Activated naive CD8-positive, alpha-beta T cell (primary cell): ENCODE measurements around the gene SPA17.

Experiments
- H3K27ac Mint-ChIP-seq: one replicate; pipeline ENCODE4 v1.8.0; 2021; ENCODE audit warnings: mixed read lengths
- H3K27me3 Mint-ChIP-seq: one replicate; pipeline ENCODE4 v1.8.0; 2021; ENCODE audit warnings: mixed read lengths
- H3K36me3 Mint-ChIP-seq: one replicate; pipeline ENCODE4 v1.8.0; 2021; ENCODE audit warnings: mixed read lengths
- H3K4me1 Mint-ChIP-seq: one replicate; pipeline ENCODE4 v1.8.0; 2021; ENCODE audit warnings: low read depth, mixed read lengths
- H3K4me3 Mint-ChIP-seq: one replicate; pipeline ENCODE4 v1.8.0; 2021; ENCODE audit warnings: mild to moderate bottlenecking, mixed read lengths
- H3K9me3 Mint-ChIP-seq: one replicate; pipeline ENCODE4 v1.8.0; 2021; ENCODE audit warnings: low read depth, mixed read lengths

Gene SPA17

DNA sequence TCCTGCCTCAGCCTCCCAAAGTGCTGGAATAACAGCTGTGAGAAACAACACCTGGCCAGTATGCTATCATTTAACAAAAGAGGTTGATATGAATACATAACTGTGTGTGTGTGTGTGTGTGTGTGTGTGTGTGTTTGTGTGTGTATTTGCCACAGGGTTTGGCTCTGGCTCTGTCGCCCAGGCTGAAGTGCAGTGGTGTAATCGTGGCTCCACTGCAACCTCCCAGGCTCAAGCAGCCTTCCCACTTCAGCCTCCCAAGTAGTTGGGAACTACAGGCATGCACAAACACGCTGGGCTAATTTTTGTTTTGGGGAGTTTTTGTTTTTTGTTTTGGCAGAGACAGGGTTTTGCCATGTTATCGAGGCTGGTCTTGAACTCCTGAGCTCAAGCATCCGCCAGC lies 4.7 kb downstream of the SPA17 start:
- peaks cover 8% of the 10 kb centered on the region for H3K9me3 Mint-ChIP-seq
- H3K4me3 Mint-ChIP-seq: no peak overlapping the region
- H3K36me3 Mint-ChIP-seq: peaks cover 6% of the 10 kb centered on the region
- peaks cover 2% of the 10 kb centered on the region for H3K4me1 Mint-ChIP-seq
- H3K27me3 Mint-ChIP-seq: peaks cover 2% of the 10 kb centered on the region
- no peak overlapping the region for H3K27ac Mint-ChIP-seq

DNA sequence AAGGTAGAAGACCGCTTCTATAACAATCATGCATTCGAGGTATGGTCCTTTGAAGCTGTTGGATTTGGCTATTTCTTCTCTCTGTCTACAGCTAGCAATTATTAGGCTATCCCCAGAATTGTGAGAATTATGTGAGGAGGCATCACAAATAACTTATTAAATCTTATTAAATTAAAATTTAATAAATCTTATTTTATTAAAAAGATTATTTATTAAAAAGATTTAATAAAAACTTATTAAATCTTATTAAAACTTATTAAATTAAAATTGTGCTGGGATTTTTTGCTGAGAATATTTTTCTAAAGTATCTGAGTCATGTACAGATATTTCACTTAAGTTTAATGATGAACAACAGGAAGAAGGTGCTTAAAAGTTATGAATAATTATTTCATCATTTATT lies 7.7 kb downstream of the SPA17 start:
- peaks cover 12% of the 10 kb centered on the region for H3K36me3 Mint-ChIP-seq
- H3K4me3 Mint-ChIP-seq: no peak overlapping the region
- H3K9me3 Mint-ChIP-seq: peaks cover 15% of the 10 kb centered on the region
- peaks cover 2% of the 10 kb centered on the region for H3K27me3 Mint-ChIP-seq
- no peak overlapping the region for H3K27ac Mint-ChIP-seq
- no peaks in the 10 kb centered on the region for H3K4me1 Mint-ChIP-seq

DNA sequence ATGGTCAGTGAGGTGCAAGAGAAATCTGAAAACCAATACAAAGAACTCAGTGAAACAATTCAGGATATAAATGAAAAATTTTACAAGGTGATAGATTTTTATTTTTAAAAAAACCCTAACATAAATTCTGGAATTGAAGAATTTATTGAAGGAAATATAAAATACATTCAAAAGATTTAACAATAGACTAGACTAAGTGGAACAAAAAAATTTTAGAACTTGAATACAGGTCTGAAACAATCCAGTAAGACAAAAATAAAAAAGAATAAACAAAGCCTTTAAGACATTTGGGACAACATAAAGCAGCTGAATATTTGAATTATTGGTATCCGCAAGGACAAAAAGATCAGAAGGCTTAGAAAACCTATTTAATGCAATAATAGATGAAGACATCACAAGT lies 8.7 kb downstream of the SPA17 start:
- Mint-ChIP-seq H3K27me3 (peaks cover 2% of the 10 kb centered on the region), H3K4me3 (no peak overlapping the region), H3K4me1 (no peaks in the 10 kb centered on the region), H3K27ac (no peak overlapping the region), H3K9me3 (peaks cover 24% of the 10 kb centered on the region), H3K36me3 (peaks cover 22% of the 10 kb centered on the region)

DNA sequence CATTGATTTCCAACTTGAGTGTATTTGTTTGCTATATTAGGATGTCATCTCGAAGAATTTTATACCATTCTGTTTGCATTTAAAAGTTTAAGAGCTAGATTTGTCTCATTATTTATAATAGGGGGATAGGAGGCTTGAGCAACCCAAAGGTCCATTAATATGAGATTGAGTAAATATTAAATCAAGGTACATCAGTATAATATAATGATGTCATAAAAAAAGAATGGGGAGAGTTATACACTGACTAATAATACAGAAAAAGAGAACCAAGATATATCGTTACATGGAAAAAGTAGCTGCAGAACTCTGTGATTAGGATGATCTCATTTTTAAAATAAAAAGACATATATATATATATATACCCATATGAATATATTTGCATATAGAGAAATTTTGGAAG lies 19.4 kb downstream of the SPA17 start:
- H3K36me3 Mint-ChIP-seq: peaks cover 2% of the 10 kb centered on the region
- no peaks in the 10 kb centered on the region for H3K27me3 Mint-ChIP-seq
- no peak overlapping the region for H3K27ac Mint-ChIP-seq
- no peaks in the 10 kb centered on the region for H3K4me1 Mint-ChIP-seq
- peaks cover 3% of the 10 kb centered on the region for H3K9me3 Mint-ChIP-seq
- no peak overlapping the region for H3K4me3 Mint-ChIP-seq

DNA sequence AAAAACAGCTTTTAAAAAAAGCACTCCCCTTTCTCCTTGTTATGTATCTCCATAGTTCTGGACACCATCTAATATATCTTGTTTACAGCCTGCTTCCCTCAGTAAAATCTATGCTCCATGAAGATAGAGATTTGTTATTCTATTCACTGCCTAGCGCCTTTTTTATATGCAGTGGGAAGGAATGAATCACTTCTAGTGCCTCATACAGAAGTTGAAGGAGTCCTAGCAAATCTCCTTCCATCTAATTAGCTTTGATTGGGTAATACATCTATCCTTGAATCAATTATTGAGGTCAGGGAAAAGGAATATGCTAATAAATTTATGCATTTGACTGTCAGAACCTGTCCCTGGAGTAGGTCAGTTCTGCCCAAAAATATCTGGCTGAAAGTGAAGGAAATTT lies 25.8 kb downstream of the SPA17 start:
- no peaks in the 10 kb centered on the region for H3K4me1 Mint-ChIP-seq
- no peak overlapping the region for H3K27ac Mint-ChIP-seq
- H3K9me3 Mint-ChIP-seq: peaks cover 8% of the 10 kb centered on the region
- no peak overlapping the region for H3K4me3 Mint-ChIP-seq
- peaks cover 10% of the 10 kb centered on the region for H3K36me3 Mint-ChIP-seq
- peaks cover 9% of the 10 kb centered on the region for H3K27me3 Mint-ChIP-seq

DNA sequence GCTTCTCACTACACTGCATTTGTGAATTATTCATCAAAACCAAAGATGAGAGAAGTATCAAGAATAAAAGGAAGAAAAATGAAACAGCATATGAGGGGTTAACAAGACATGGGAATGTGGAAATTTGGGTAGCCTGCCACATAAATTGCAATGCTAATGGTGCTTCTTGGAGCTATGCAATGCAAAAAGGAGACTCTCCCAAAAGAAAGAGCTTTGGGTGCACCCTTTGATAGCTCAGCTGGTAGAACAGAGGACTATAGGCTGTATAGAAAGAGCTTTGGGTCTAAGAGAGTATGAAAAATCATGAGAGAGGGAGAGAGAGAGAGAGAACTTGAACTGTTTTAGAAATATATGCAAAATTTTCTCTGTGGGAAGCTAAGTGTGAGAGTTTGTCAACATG lies 26.3 kb downstream of the SPA17 start:
- no peak overlapping the region for H3K4me3 Mint-ChIP-seq
- H3K27ac Mint-ChIP-seq: no peak overlapping the region
- peaks cover 8% of the 10 kb centered on the region for H3K9me3 Mint-ChIP-seq
- peaks cover 9% of the 10 kb centered on the region for H3K27me3 Mint-ChIP-seq
- peaks cover 10% of the 10 kb centered on the region for H3K36me3 Mint-ChIP-seq
- H3K4me1 Mint-ChIP-seq: no peaks in the 10 kb centered on the region

DNA sequence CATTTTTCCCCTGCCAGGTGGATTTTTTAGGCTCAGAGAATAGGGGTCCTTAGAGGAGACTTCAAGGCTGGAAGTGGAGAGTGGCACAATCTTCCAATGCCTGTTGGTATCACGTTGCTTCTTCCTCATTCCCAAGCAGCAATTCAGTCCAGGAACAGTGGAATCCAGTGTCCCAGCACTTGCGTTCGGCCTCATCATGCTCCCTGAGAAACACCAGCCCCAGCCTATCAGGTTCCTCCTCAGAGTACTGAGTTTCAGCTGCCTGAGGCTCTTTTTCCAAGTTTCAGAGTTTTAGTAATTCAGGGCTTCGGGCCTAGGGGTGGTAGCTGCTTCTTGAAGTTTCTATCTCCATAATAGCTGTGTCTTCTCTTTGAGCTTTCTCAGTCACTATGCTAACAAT lies 34.1 kb downstream of the SPA17 start:
- no peak overlapping the region for H3K4me3 Mint-ChIP-seq
- H3K4me1 Mint-ChIP-seq: no peaks in the 10 kb centered on the region
- peaks cover 15% of the 10 kb centered on the region for H3K36me3 Mint-ChIP-seq
- peaks cover 10% of the 10 kb centered on the region for H3K27me3 Mint-ChIP-seq
- no peak overlapping the region for H3K27ac Mint-ChIP-seq
- no peaks in the 10 kb centered on the region for H3K9me3 Mint-ChIP-seq

DNA sequence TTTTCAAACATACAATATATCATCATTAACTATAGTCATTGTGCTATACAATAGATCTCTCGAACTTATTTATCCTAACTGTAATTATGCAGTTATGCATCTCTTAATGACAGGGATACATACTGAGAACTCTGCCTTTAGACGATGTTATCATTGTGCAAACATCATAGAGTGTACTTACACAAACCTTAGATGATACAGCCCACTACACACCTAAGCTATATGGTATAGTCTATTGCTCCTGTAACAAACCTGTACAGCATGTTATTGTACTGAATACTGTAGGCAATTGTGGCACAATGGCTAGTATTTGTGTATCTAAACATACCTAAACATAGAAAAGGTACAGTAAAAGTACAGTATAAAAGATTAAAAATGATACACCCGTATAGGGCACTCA lies 38.7 kb downstream of the SPA17 start:
- H3K4me1 Mint-ChIP-seq: peaks cover 4% of the 10 kb centered on the region
- H3K27me3 Mint-ChIP-seq: peaks cover 26% of the 10 kb centered on the region
- no peak overlapping the region for H3K4me3 Mint-ChIP-seq
- no peak overlapping the region for H3K27ac Mint-ChIP-seq
- H3K9me3 Mint-ChIP-seq: no peaks in the 10 kb centered on the region
- H3K36me3 Mint-ChIP-seq: peaks cover 24% of the 10 kb centered on the region

DNA sequence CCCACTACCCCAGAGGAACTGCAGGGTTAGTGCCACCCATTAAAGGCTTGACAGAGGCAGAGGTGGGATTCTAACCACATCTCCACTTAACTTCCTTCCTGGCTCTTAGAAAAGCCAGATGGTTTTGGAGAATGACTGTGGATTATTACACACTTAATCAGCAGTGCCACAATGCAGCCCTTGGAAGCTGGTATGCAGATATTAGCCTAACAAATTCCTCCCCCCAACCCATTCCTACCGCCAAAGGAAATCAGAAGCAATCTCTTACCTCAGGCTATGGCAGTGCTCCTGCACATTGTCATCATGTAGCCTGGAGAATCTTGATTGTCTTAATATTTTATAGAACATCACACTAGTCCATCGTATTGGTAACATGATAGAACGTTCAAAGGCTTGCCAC lies 42.9 kb downstream of the SPA17 start:
- Mint-ChIP-seq H3K4me3 (peak overlapping the region; percentile 14), H3K27me3 (peaks cover 30% of the 10 kb centered on the region), H3K9me3 (no peaks in the 10 kb centered on the region), H3K27ac (no peak overlapping the region), H3K36me3 (peaks cover 18% of the 10 kb centered on the region), H3K4me1 (peaks cover 17% of the 10 kb centered on the region)

DNA sequence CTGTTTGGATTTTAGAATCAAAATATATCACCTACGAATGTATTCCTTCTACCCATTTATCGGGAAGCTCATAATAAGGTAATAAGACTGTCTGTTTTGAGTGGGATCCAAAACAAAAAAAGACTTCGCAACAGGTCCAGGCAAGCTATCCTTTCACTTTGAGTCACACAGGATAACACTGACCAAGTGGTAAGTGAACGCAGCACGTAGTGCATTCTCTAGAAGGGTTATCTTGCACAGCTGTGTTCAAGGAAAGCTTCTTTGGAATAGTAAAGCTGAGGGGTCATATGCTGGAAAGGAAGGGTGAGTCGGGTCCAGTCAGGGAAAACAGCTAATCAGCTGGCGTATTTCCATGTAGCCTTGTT lies 43.7 kb downstream of the SPA17 start:
- H3K4me1 Mint-ChIP-seq: peaks cover 23% of the 10 kb centered on the region
- H3K36me3 Mint-ChIP-seq: peaks cover 16% of the 10 kb centered on the region
- peak overlapping the region; percentile 86 for H3K4me3 Mint-ChIP-seq
- H3K27ac Mint-ChIP-seq: no peak overlapping the region
- no peaks in the 10 kb centered on the region for H3K9me3 Mint-ChIP-seq
- peaks cover 30% of the 10 kb centered on the region for H3K27me3 Mint-ChIP-seq

DNA sequence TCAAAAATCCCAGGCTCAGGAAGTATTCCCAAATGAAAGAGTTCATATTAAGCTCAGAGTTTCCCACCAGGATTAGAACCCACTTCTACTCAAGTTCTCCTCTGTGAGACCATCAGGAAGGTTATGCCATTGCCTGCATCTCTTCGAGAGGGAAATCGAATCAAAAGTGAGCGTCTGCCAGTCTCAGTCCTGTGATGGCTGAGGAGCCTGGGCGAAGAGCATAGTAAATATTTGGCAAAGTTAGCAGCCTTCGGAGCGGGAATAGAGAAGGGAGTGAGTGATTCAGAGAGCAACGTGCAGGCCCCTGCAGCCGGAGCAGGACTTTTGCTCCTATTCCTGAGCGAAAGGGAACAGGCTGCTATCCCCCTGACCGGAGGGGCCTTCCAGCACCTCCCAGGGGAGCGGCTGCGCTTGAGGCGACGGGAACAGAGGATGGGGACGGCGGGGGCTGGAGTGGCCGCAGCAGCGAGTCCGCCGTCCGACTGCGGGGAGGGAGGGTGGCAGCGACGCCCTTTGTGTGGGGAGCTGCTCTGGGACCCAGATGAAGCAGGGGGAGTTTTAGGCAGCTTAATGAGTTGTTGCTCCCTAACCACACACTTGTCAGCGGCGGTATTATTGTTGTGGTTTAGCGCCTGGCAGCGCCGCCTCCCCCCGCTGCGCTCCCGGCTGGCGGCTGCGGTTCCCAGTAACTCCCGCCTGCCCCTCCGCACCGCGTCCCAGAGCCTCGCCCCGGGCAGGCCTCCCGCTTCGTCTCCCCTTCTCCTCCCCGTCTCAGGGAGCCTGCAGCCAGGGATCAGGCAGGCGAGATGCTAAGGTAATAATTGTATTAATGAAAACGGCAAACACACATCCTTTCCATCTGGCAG lies 44.3 kb downstream of the SPA17 start:
- Mint-ChIP-seq H3K27me3 (peaks cover 33% of the 10 kb centered on the region), H3K4me3 (peak overlapping the region; percentile 86), H3K9me3 (no peaks in the 10 kb centered on the region), H3K36me3 (peaks cover 16% of the 10 kb centered on the region), H3K4me1 (peaks cover 28% of the 10 kb centered on the region), H3K27ac (no peak overlapping the region)

DNA sequence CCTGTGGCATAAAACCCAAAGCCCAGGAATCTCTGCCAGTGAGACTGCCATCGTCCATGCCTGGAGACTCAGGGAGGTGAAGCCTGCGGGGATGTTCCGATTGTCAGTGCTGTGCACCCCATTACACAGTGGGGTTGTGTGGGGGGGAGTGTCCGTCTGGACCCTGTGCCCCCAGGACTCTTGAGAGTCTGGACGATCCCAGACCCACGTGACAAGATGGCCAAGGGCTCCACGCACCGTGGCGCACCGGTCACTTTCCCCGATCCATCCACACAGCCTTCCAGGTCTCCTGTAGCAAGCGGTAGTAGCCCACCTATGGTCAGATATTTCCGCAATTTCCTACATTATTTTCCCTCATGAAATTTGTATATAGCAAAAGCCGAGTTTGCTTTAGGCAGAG lies 45.1 kb downstream of the SPA17 start:
- peaks cover 13% of the 10 kb centered on the region for H3K36me3 Mint-ChIP-seq
- H3K9me3 Mint-ChIP-seq: no peaks in the 10 kb centered on the region
- peaks cover 31% of the 10 kb centered on the region for H3K27me3 Mint-ChIP-seq
- H3K4me3 Mint-ChIP-seq: peak overlapping the region; percentile 64
- H3K4me1 Mint-ChIP-seq: peaks cover 28% of the 10 kb centered on the region
- no peak overlapping the region for H3K27ac Mint-ChIP-seq

DNA sequence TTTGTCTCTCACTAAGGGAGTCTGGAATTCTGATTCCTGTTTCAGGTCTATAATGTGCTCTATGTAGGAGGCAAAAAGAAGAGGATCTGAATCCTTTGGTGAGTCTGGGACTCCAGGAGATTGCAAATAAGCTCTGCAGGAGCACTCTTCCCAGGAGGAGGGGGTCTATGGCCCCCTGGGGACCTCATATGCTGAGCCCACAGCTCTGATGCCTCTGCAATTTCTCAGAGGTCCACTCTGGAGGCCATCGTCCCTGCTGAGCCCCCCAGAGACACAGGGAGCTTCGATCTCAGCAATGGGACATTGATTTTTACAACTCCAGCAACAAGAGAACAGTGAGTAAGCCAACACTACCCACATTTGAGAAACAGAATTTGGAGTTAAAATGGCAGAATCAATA lies 45.8 kb downstream of the SPA17 start:
- peaks cover 30% of the 10 kb centered on the region for H3K27me3 Mint-ChIP-seq
- no peak overlapping the region for H3K4me3 Mint-ChIP-seq

DNA sequence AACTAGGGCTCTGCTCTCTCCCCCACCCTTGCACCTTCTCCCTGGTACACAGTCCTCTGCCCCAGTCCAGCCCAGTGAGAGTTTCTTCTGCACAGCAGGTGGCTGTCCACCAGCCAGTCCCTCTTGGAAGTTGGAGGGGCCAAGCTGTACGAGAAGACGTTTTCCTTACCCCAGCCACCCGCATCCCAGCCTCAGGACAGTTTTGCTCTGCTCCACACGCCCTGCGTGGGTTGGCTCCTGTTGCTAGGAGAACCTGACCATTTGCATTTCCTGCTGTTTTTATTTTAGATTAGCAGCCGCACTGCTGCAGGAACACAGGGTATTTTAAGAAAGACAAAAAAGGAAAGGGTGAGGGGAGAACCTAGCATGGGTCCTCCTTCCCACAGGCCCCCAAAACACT lies 48.5 kb downstream of the SPA17 start:
- Mint-ChIP-seq H3K27ac (no peak overlapping the region), H3K27me3 (peaks cover 24% of the 10 kb centered on the region), H3K4me1 (peaks cover 36% of the 10 kb centered on the region), H3K4me3 (no peak overlapping the region), H3K36me3 (no peaks in the 10 kb centered on the region), H3K9me3 (no peaks in the 10 kb centered on the region)

More for the DNA sequence above, 45.8 kb downstream of the SPA17 start:
- H3K4me1 Mint-ChIP-seq: peaks cover 29% of the 10 kb centered on the region
- peaks cover 8% of the 10 kb centered on the region for H3K36me3 Mint-ChIP-seq
- no peak overlapping the region for H3K27ac Mint-ChIP-seq
- H3K9me3 Mint-ChIP-seq: no peaks in the 10 kb centered on the region

DNA sequence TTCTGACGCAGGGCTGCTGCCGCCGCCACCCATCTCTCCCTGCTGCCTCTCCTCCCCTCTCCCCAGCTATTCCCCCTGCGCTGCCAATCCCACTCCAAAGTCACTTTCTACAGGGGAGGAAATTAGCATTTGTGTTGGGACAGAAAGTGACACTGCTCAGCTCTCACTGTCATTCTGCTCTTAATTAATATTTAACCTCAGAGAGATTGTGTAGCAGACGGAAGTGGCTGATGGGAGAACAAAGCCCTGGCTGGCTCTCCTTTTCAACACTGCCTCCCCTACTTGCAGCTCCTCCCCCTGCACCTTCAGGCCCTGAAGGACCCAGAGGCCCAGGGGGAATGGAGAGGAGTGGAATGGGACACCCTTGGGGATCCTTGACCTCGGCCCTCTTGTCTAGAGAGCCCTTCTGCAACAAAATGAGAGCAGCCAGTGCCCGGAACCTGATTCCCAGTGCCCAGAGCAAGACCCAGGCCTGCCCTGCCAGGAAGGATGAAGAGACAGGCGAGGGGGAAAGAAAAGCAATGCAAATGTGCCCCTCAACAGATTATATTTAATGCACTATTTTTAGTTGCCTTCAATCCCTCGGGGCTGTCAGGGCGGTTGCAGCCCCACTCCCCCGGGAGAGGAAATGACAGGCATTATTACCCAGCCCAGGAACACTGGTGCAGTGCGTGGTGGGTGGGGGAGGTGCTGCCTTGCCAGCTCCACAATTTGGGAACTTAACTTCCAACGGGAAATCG lies 51.4 kb downstream of the SPA17 start:
- H3K27me3 Mint-ChIP-seq: peaks cover 15% of the 10 kb centered on the region
- H3K36me3 Mint-ChIP-seq: no peaks in the 10 kb centered on the region
- no peak overlapping the region for H3K4me3 Mint-ChIP-seq
- peaks cover 21% of the 10 kb centered on the region for H3K4me1 Mint-ChIP-seq
- no peaks in the 10 kb centered on the region for H3K9me3 Mint-ChIP-seq
- H3K27ac Mint-ChIP-seq: no peak overlapping the region
